HepG2 (cell line): ENCODE data around the gene RPL6. TPM values are rescaled to one million over a fixed set of nuclear protein-coding genes. Genes with fewer than 3 reads are reported as not detected.

Experiments
- ATF1 ChIP-seq: IDR thresholded peaks from 2 replicates; pipeline ENCODE4 v1.6.1; 2016; ENCODE audit warnings: mild to moderate bottlenecking, control low read depth
- CCAR2 ChIP-seq: fragments of 200-400 bp; formaldehyde crosslinking; optimal IDR thresholded peaks from 2 replicates; pipeline ENCODE3; 2018; ENCODE audit warnings: low read depth, mild to moderate bottlenecking, low read length, moderate library complexity
- ELF3 ChIP-seq: IDR thresholded peaks from 2 replicates; pipeline ENCODE4 v1.6.1; 2016; ENCODE audit warnings: missing genetic modification reagents, missing compliant biosample characterization
- HMG20B ChIP-seq: conservative IDR thresholded peaks from 2 replicates; pipeline ENCODE4 v1.6.1; 2016; ENCODE audit warnings: missing genetic modification reagents, missing compliant biosample characterization
- HNRNPUL1 ChIP-seq: fragments of 200-400 bp; formaldehyde crosslinking; IDR thresholded peaks from 2 replicates; pipeline ENCODE4 v1.6.1; 2017; ENCODE audit warnings: low read depth, mild to moderate bottlenecking, low read length, moderate library complexity
- PAX8 ChIP-seq: sonication (generic); formaldehyde crosslinking; IDR thresholded peaks from 2 replicates; pipeline ENCODE4 v1.8.0; 2022; ENCODE audit warnings: mild to moderate bottlenecking, missing genetic modification reagents, borderline replicate concordance
- PHF21A ChIP-seq: sonication (generic); formaldehyde crosslinking; IDR thresholded peaks from 2 replicates; pipeline ENCODE4 v1.5.0; 2020; ENCODE audit warnings: mild to moderate bottlenecking, missing genetic modification reagents
- PRPF4 ChIP-seq: fragments of 200-400 bp; formaldehyde crosslinking; IDR thresholded peaks from 2 replicates; pipeline ENCODE4 v1.6.1; 2016; ENCODE audit warnings: low read length, low read depth; ENCODE audit not compliant: poor library complexity, severe bottlenecking
- ZNF251 ChIP-seq: sonication (generic); formaldehyde crosslinking; IDR thresholded peaks from 2 replicates; pipeline ENCODE4 v1.9.0; 2021; ENCODE audit warnings: mild to moderate bottlenecking, missing genetic modification reagents
- ZNF264 ChIP-seq: sonication (generic); formaldehyde crosslinking; IDR thresholded peaks from 2 replicates; pipeline ENCODE4 v1.4.0; 2020; ENCODE audit warnings: missing genetic modification reagents
- ZNF510 ChIP-seq: sonication (generic); formaldehyde crosslinking; IDR thresholded peaks from 2 replicates; pipeline ENCODE4 v1.4.0; 2020; ENCODE audit warnings: low read depth, mild to moderate bottlenecking, missing genetic modification reagents
- ZNF558 ChIP-seq: sonication (generic); formaldehyde crosslinking; IDR thresholded peaks from 2 replicates; pipeline ENCODE4 v1.9.0; 2022; ENCODE audit warnings: mild to moderate bottlenecking, missing genetic modification reagents, borderline replicate concordance
- polyA plus RNA-seq, 8 experiments: library from polyadenylated mRNA; depleted of rRNA in 3 of 8; stranded (reverse) in 7 of 8; unstranded in 1 of 8; fragments of >200 nt; fragmentation: Illumina TruSeq in 4 of 8; extraction: Trizol in 4 of 8; gene quantifications; 2 replicates each; pipeline versions ENCODE4 v1.2.1 to v1.2.3, GENCODE V29; 2011 to 2016; ENCODE audit warnings: low read depth in 4 of 8, missing spikeins in 1 of 8, mixed read lengths in 1 of 8; ENCODE audit not compliant: insufficient read depth in 1 of 8
- total RNA-seq, 5 experiments: library from RNA; depleted of rRNA; stranded (reverse); fragments of >200 nt; fragmentation: Illumina TruSeq; extraction: Trizol; gene quantifications; 2 replicates each; pipeline ENCODE4 v1.2.3, GENCODE V29; 2016; ENCODE audit warnings: low read depth in 1 of 5
- TF ChIP-seq, protein P1 (sequence below): sonication (generic); formaldehyde crosslinking; IDR thresholded peaks from 2 replicates; pipeline ENCODE4 v1.5.1; 2020; ENCODE audit warnings: missing genetic modification reagents, mild to moderate bottlenecking, borderline replicate concordance
- TF ChIP-seq, protein P2 (sequence below): sonication (generic); formaldehyde crosslinking; IDR thresholded peaks from 2 replicates; pipeline ENCODE4 v1.4.0; 2020; ENCODE audit warnings: missing genetic modification reagents, borderline replicate concordance
- TF ChIP-seq, protein P3 (sequence below): sonication (generic); formaldehyde crosslinking; IDR thresholded peaks from 2 replicates; pipeline ENCODE4 v1.4.0; 2020; ENCODE audit warnings: missing genetic modification reagents
- TF ChIP-seq, protein P4 (sequence below): sonication (generic); formaldehyde crosslinking; IDR thresholded peaks from 2 replicates; pipeline ENCODE4 v1.4.0; 2020; ENCODE audit warnings: mild to moderate bottlenecking, missing genetic modification reagents, borderline replicate concordance

The RPL6 gene
- total and polyA plus RNA-seq, 2 of the 13 experiments (the other 11 are each of a cell fraction or from before 2014, with no cell fraction given), result 1,551 to 1,719 TPM

DNA sequence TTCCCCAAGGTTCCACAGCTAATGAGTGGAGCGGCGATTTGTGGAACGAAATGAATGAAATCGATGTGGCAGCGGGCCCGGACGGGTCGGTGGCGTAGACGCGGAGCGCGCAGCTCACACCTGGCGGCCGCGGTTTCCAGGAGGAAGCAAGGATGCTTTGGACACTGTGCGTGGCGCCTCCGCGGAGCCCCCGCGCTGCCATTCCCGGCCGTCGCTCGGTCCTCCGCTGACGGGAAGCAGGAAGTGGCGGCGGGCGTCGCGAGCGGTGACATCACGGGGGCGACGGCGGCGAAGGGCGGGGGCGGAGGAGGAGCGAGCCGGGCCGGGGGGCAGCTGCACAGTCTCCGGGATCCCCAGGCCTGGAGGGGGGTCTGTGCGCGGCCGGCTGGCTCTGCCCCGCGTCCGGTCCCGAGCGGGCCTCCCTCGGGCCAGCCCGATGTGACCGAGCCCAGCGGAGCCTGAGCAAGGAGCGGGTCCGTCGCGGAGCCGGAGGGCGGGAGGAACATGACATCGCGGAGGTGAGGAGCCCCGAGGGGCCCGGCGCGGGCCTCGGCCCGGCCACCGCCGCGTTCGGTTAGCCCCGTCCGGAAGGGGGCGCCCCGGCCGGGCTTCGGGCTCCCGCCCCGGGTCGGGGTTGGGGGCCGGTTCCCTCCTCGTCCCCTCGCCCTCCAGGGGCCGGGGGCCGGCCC is 9.3 kb upstream of the RPL6 start, which contains the start of gene PTPN11 (continued):
- peak; percentile 43; the same call in 1 of the 2 replicates for TF ChIP-seq PAX8 (CRISPR knock-in tag)
- no peak for TF ChIP-seq CCAR2
- no peak for TF ChIP-seq PRPF4
- 0 out of 2 replicates have a peak, but pooled peaks have one; percentile 35 for TF ChIP-seq PHF21A (CRISPR knock-in tag)
- no peak for TF ChIP-seq HNRNPUL1
- TF ChIP-seq, protein P1, sequence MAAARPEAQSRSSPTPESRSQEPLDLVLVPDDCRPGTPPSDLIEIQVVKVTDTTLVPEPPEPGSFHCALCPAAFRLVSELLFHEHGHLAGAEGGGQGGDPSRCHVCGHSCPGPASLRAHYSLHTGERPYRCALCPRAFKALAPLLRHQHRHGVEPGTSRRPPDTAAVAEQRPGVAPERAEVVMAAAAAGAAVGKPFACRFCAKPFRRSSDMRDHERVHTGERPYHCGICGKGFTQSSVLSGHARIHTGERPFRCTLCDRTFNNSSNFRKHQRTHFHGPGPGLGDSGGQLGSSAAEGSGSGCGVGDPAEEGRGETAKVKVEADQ (CRISPR knock-in tag), result no peak
- no peak; the same call in 1 of the 2 replicates for TF ChIP-seq ZNF558 (CRISPR knock-in tag)
- TF ChIP-seq, protein P2, sequence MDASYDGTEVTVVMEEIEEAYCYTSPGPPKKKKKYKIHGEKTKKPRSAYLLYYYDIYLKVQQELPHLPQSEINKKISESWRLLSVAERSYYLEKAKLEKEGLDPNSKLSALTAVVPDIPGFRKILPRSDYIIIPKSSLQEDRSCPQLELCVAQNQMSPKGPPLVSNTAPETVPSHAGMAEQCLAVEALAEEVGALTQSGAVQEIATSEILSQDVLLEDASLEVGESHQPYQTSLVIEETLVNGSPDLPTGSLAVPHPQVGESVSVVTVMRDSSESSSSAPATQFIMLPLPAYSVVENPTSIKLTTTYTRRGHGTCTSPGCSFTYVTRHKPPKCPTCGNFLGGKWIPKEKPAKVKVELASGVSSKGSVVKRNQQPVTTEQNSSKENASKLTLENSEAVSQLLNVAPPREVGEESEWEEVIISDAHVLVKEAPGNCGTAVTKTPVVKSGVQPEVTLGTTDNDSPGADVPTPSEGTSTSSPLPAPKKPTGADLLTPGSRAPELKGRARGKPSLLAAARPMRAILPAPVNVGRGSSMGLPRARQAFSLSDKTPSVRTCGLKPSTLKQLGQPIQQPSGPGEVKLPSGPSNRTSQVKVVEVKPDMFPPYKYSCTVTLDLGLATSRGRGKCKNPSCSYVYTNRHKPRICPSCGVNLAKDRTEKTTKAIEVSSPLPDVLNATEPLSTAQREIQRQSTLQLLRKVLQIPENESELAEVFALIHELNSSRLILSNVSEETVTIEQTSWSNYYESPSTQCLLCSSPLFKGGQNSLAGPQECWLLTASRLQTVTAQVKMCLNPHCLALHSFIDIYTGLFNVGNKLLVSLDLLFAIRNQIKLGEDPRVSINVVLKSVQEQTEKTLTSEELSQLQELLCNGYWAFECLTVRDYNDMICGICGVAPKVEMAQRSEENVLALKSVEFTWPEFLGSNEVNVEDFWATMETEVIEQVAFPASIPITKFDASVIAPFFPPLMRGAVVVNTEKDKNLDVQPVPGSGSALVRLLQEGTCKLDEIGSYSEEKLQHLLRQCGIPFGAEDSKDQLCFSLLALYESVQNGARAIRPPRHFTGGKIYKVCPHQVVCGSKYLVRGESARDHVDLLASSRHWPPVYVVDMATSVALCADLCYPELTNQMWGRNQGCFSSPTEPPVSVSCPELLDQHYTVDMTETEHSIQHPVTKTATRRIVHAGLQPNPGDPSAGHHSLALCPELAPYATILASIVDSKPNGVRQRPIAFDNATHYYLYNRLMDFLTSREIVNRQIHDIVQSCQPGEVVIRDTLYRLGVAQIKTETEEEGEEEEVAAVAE (CRISPR knock-in tag), result peak; percentile 34; the same call in 1 of the 2 replicates
- TF ChIP-seq, protein P3, sequence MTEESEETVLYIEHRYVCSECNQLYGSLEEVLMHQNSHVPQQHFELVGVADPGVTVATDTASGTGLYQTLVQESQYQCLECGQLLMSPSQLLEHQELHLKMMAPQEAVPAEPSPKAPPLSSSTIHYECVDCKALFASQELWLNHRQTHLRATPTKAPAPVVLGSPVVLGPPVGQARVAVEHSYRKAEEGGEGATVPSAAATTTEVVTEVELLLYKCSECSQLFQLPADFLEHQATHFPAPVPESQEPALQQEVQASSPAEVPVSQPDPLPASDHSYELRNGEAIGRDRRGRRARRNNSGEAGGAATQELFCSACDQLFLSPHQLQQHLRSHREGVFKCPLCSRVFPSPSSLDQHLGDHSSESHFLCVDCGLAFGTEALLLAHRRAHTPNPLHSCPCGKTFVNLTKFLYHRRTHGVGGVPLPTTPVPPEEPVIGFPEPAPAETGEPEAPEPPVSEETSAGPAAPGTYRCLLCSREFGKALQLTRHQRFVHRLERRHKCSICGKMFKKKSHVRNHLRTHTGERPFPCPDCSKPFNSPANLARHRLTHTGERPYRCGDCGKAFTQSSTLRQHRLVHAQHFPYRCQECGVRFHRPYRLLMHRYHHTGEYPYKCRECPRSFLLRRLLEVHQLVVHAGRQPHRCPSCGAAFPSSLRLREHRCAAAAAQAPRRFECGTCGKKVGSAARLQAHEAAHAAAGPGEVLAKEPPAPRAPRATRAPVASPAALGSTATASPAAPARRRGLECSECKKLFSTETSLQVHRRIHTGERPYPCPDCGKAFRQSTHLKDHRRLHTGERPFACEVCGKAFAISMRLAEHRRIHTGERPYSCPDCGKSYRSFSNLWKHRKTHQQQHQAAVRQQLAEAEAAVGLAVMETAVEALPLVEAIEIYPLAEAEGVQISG (CRISPR knock-in tag), result peak; percentile 94
- TF ChIP-seq ELF3 (CRISPR knock-in tag), result peak; percentile 98
- TF ChIP-seq ATF1, result peak; percentile 96
- TF ChIP-seq HMG20B, result no peak
- TF ChIP-seq, protein P4, sequence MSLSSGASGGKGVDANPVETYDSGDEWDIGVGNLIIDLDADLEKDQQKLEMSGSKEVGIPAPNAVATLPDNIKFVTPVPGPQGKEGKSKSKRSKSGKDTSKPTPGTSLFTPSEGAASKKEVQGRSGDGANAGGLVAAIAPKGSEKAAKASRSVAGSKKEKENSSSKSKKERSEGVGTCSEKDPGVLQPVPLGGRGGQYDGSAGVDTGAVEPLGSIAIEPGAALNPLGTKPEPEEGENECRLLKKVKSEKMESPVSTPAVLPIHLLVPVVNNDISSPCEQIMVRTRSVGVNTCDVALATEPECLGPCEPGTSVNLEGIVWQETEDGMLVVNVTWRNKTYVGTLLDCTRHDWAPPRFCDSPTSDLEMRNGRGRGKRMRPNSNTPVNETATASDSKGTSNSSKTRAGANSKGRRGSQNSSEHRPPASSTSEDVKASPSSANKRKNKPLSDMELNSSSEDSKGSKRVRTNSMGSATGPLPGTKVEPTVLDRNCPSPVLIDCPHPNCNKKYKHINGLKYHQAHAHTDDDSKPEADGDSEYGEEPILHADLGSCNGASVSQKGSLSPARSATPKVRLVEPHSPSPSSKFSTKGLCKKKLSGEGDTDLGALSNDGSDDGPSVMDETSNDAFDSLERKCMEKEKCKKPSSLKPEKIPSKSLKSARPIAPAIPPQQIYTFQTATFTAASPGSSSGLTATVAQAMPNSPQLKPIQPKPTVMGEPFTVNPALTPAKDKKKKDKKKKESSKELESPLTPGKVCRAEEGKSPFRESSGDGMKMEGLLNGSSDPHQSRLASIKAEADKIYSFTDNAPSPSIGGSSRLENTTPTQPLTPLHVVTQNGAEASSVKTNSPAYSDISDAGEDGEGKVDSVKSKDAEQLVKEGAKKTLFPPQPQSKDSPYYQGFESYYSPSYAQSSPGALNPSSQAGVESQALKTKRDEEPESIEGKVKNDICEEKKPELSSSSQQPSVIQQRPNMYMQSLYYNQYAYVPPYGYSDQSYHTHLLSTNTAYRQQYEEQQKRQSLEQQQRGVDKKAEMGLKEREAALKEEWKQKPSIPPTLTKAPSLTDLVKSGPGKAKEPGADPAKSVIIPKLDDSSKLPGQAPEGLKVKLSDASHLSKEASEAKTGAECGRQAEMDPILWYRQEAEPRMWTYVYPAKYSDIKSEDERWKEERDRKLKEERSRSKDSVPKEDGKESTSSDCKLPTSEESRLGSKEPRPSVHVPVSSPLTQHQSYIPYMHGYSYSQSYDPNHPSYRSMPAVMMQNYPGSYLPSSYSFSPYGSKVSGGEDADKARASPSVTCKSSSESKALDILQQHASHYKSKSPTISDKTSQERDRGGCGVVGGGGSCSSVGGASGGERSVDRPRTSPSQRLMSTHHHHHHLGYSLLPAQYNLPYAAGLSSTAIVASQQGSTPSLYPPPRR (CRISPR knock-in tag), result peak; percentile 70
- TF ChIP-seq ZNF251, result no peak
- TF ChIP-seq ZNF510 (CRISPR knock-in tag), result no peak; the same call in 1 of the 2 replicates
- TF ChIP-seq ZNF264 (CRISPR knock-in tag), result no peak
